HG03060 (cell line): ENCODE results near the gene NLRP1.
"Not testable (repeated sequence)": the region's sequence is repeated elsewhere in the genome, so short reads cannot be mapped to it uniquely, and the experiment has no call there.

Source experiments
- ATAC-seq: cut with Tn5 transposase; IDR thresholded peaks from one replicate; pipeline ENCODE4 v1.9.1; 2021; ENCODE audit warnings: low read depth, moderate number of reproducible peaks; ENCODE audit not compliant: unreplicated experiment

The NLRP1 gene

DNA sequence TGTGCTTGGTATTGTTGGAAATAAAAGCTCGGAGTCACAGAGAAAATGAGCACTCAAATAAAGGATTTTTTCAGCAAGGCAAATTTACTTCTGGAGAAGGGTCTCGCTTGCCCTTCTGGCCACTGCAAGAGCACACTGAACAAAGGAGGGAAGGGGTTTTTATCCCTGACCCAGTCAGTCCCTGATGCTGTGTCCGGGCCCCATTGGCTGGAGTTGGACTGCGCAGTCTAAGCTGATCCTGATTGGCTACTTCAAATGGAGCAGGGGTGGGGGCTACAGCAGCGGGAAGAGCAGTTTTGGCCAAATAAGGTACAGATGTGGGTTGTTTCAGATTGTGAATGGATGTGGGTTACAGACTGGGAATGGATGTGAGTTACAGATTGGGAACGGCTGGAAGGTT lies 4.3 kb upstream of the NLRP1 start:
- no peak for ATAC-seq

GRCh38 chr17:5587438-5588032 lies 3.2 kb upstream of the NLRP1 start:
- ATAC-seq = no peak

DNA sequence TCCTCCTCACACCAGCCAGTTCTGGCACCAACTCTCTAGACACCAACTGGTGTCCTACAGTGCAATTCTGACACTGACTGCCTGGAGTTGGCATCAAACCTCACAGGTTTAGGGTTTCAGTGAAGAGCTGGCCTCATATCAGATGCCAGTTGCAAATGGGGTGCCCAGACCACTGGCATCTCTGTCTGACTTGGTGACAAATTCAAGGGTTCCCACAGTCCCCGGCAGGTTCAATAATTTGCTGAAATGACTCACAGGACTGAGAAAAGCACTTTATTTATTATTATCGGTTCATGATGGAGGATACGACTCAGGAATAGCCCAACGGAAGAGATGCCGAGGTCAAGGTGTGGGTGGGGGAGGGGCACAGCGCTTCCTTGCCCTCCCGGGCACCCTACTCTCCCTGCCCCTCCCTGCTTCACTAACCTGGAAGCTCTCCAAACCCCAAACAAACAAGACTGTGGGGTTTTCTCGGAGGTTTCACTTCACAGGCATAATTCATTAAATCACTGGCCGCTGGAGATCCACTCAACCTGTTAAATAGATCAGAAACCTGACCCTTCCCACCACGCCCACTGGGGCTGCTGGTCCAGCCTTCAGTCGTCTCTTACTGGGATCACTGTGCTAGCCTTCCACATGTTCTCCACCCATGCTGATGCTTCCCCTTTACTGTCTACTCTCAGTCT lies 1.7 kb upstream of the NLRP1 start:
- ATAC-seq = no peak

DNA sequence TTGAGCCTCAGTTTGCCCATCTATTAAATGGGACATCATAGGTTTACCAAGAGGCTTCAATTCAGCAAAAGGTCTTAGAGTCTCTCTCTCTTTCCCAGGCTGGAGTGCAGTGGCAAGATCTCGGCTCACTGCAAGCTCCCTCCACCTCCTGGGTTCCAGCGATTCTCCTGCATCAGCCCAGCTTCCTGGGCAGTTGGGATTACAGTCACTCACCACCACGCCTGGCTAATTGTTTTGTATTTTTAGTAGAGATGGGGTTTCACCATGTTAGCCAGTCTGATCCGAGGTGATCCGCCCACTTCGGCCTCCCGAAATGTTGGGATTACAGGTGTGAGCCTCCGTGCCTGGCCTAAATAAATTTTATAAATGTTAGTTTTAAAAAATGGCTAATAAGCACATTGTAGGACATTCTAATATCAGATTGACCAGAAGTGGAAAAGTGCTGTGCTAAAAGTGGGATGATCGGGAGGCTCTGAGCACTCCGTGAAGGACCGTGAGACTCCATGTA lies 1.0 kb upstream of the NLRP1 start:
- no peak for ATAC-seq

- ATAC-seq = no peak
These were observed 605 bp downstream of the NLRP1 start for GRCh38 chr17:5583426-5584382.

- no peak for ATAC-seq
These were observed 1.8 kb downstream of the NLRP1 start for GRCh38 chr17:5582209-5583185.

- ATAC-seq = no peak
These were observed 2.7 kb downstream of the NLRP1 start for GRCh38 chr17:5581655-5582054.

GRCh38 chr17:5580969-5581368 lies 3.3 kb downstream of the NLRP1 start:
- ATAC-seq = no peak

- ATAC-seq = no peak
These were observed 3.9 kb downstream of the NLRP1 start for GRCh38 chr17:5580367-5580766.

DNA sequence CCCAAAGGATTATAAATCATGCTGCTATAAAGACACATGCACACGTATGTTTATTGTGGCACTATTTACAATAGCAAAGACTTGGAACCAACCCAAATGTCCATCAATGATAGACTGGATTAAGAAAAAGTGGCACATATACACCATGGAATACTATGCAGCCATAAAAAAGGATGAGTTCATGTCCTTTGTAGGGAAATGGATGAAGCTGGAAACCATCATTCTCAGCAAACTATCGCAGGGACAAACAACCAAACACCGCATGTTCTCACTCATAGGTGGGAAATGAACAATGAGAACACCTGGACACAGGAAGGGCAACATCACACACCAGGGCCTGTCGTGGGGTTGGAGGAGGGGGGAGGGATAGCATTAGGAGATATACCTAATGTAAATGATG lies 5.5 kb downstream of the NLRP1 start:
- ATAC-seq = not testable (repeated sequence)

GRCh38 chr17:5573017-5573416 lies 11.3 kb downstream of the NLRP1 start:
- ATAC-seq = not testable (repeated sequence)

GRCh38 chr17:5571281-5571680 lies 13.0 kb downstream of the NLRP1 start:
- ATAC-seq = no peak

- ATAC-seq = no peak
These were observed 18.5 kb downstream of the NLRP1 start for GRCh38 chr17:5565808-5566207.

DNA sequence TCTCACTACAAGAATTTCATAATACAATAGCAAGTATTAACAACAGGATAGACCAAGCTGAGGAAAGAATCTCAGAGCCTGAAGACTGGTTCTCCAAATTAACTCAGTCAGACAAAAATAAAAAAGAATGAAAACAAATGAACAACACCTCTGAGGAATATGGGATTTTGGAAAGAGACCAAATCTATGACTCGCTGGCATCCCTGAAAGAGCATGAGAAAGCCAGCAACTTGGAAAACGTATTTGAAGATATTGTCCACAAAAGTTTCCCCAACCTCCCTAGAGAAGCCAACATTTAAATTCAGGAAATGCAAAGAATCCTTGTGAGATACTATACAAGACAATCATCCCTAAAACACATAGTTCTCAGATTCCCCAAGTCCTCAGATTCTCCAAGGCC lies 20.9 kb downstream of the NLRP1 start:
- ATAC-seq = no peak

DNA sequence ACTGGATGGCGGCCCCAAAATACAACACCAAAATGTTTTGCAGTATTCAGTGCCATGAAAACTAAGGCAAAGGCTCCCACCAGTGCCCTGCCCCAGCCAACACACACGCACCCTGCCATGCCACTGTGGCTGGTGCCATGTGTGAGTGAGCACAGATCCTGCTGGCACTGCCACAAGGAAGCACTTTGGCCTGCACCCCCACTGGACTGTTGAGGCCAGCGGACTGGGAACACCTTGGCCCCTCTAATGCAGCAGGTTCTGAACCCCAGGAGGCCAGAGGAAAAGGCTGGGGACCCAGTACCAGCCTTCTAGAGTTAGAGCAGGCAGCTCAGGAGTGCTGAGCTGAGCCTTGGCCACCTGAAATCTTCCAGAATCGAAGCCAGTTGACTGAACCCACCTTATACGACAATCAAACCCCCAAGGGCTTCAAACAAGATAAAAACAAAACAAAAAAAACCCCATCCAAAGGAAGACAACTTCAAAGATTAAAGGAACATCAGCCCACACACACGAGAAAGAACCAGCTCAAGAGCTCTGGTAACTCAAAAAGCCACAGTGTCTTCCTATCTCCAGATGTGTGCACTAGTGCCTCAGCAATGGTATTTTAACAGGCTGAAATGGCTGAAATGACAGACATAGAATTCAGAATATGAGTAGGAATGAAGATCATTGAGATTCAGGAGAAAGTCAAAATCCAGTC lies 21.5 kb downstream of the NLRP1 start:
- no peak for ATAC-seq

- ATAC-seq = no peak
These were observed 22.4 kb downstream of the NLRP1 start for GRCh38 chr17:5561736-5562571.

GRCh38 chr17:5560361-5560988 lies 23.8 kb downstream of the NLRP1 start:
- ATAC-seq = no peak
